GM23248 (cell line): ENCODE measurements around the gene CNGB1.

ENCODE experiments used
- EZH2 ChIP-seq: fragments of 200-600 bp; sonication (generic); IDR thresholded peaks from 2 replicates; pipeline ENCODE4 v1.6.1; 2018; ENCODE audit warnings: antibody characterized with exemption, mild to moderate bottlenecking; ENCODE audit not compliant: insufficient read depth, poor library complexity, severe bottlenecking
- EZH2phosphoT487 ChIP-seq: fragments of 200-600 bp; sonication (generic); IDR thresholded peaks from 2 replicates; pipeline ENCODE4 v1.6.1; 2018; ENCODE audit warnings: antibody characterized with exemption, moderate library complexity, mild to moderate bottlenecking, low read depth; ENCODE audit not compliant: insufficient read depth

- no peak for TF ChIP-seq EZH2
- no peak for TF ChIP-seq EZH2phosphoT487
Observed at GRCh38 chr16:57993897-57994296, 23.0 kb upstream of the CNGB1 start.
